IMR-90 (cell line): Measurements from ENCODE around the gene UBA1. TPM values are rescaled to one million over a fixed set of nuclear protein-coding genes. Genes with fewer than 3 reads are reported as not detected.

Source experiments
- CTCF ChIP-seq: conservative IDR thresholded peaks from 2 replicates; pipeline ENCODE4 v1.5.1; 2012; ENCODE audit warnings: mild to moderate bottlenecking, low read depth, low read length, improper control_type of control experiment
- FOS ChIP-seq: fragments of 150-350 bp; IDR thresholded peaks from 2 replicates; pipeline ENCODE4 v1.6.1; 2016; ENCODE audit warnings: low read depth, low read length
- MXI1 ChIP-seq: IDR thresholded peaks from 2 replicates; pipeline ENCODE4 v1.6.1; 2012; ENCODE audit warnings: low read depth, mild to moderate bottlenecking, low read length, moderate library complexity, borderline replicate concordance
- POLR2A ChIP-seq: IDR thresholded peaks from 2 replicates; pipeline ENCODE4 v1.6.1; 2012; ENCODE audit warnings: mild to moderate bottlenecking, low read depth, low read length
- polyA plus RNA-seq, 3 experiments: library from polyadenylated mRNA; depleted of rRNA; stranded (reverse); fragments of >200 nt; gene quantifications; 2 replicates each; pipeline ENCODE4 v1.2.3, GENCODE V29; 2012; ENCODE audit warnings: low replicate concordance in 1 of 3
- total RNA-seq: library from RNA; depleted of rRNA; stranded (reverse); fragments of >200 nt; gene quantifications from 2 replicates; pipeline ENCODE4 v1.2.3, GENCODE V29; 2012

UBA1 gene
- total and polyA plus RNA-seq, 2 of the 4 experiments (the other 2 are of a cell fraction): 299 to 343 TPM

GRCh38 chrX:47191806-47192401 is 1.7 kb upstream of the UBA1 start (continued):
- TF ChIP-seq CTCF (no peak), POLR2A (no peak), MXI1 (no peak), FOS (no peak)
